Left ventricle myocardium inferior (tissue), 1 donor: Measurements from ENCODE around the gene SPANXN3. TPM values are rescaled to one million over a fixed set of nuclear protein-coding genes. Genes with fewer than 3 reads are reported as not detected.
"Not testable (repeated sequence)": the region's sequence is repeated elsewhere in the genome, so short reads cannot be mapped to it uniquely, and the experiment has no call there.

Experiments used
- DNase-seq: peaks from one replicate; pipeline ENCODE4 v3.0.0-alpha.2; 2020
- H3K27ac ChIP-seq: fragments of 200-600 bp; replicated peaks from 2 replicates; pipeline ENCODE4 v1.8.0; 2021
- H3K27me3 ChIP-seq: fragments of 200-600 bp; 2 replicates; pipeline ENCODE4 v1.8.0; 2021; ENCODE audit warnings: low read depth
- H3K36me3 ChIP-seq: fragments of 200-600 bp; 2 replicates; pipeline ENCODE4 v1.8.0; 2021
- H3K4me1 ChIP-seq: fragments of 200-600 bp; 2 replicates; pipeline ENCODE4 v1.8.0; 2021
- H3K4me3 ChIP-seq: fragments of 200-600 bp; 2 replicates; pipeline ENCODE4 v1.8.0; 2021; ENCODE audit warnings: mild to moderate bottlenecking, moderate library complexity
- H3K9me3 ChIP-seq: fragments of 200-600 bp; replicated peaks from 2 replicates; pipeline ENCODE4 v1.8.0; 2021
- intact Hi-C: fragments of 100-400 bp; cut with micrococcal nuclease; formaldehyde crosslinking; loops from one replicate; pipeline ENCODE4 v1.11.0; 2022
- long read RNA-seq: library from polyadenylated mRNA; unstranded; transcript quantifications from one replicate; pipeline ENCODE4 v2.0.0, GENCODE V29; 2021
- total RNA-seq: library from RNA; stranded (reverse); fragmentation: NEBNext Ultra II Directional; extraction: Animal tissue kit (Norgen Biotek cat#: 25700); gene quantifications from one replicate; pipeline ENCODE4 v1.2.1, GENCODE V29; 2021
- TF ChIP-seq, protein P1 (sequence below): fragments of 200-600 bp; IDR thresholded peaks from 2 replicates; pipeline ENCODE4 v1.8.0; 2021; ENCODE audit warnings: antibody characterized with exemption, mild to moderate bottlenecking, borderline replicate concordance
- donor health status: DM: no; HTN: yes; CAD: no; lungs with severe emphysema.

SPANXN3 gene, protein sequence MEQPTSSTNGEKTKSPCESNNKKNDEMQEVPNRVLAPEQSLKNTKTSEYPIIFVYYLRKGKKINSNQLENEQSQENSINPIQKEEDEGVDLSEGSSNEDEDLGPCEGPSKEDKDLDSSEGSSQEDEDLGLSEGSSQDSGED
- not detected for total RNA-seq
- long read RNA-seq, result 0 reads

DNA sequence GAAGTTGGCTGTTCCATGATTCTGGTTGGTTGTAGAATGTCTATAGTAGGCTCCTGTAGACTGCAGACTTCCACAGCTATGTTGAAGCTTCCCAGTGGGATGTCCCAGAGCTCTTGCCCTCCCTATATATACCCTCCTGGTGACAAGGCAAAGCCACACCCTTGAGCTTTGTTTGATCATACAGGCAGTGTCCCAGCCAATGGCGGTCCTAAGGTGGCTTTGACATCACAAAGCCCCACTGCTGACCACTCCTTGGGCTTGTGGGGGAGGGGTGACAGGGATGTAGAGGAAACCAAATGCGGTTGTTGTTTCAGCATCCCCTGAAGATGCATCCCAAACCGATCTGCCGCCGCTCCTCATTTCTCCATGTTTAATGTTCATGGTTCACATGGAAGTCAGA, at the start of gene SPANXN3:
SPANXN3 (minus strand) TSS at position 101 of the 400 bp plus-strand sequence; CDS start at position 17, 84 bp downstream.
- H3K4me3 ChIP-seq, H3K4me1 ChIP-seq, intact Hi-C loops, H3K36me3 ChIP-seq, H3K9me3 ChIP-seq, H3K27me3 ChIP-seq, DNase-seq, H3K27ac ChIP-seq: not testable (repeated sequence)

DNA sequence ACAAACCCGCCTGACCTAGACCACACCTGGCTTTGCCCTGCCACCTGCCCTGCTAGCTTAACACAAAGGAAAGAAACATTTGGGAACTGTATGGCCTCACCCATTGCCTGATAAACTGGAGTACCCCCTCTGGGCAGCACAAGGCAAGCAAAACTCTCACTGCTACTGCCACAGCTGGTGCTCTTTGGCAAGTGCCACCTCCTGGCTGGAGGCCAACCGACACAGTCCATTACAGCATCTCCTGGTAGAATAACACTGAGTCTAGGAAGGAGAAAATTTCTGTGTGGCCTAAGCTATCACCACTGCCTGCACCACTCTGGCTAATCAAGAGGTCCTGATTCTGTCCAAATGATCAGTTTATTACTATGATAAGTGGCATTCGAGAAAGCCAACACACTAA, 18.9 kb upstream of the SPANXN3 start:
- Histone ChIP-seq H3K36me3 (no peaks in the 10 kb centered on the region), H3K4me3 (no peak overlapping the region), H3K27ac (no peak overlapping the region), H3K4me1 (no peaks in the 10 kb centered on the region), H3K9me3 (no peaks in the 10 kb centered on the region), H3K27me3 (no peaks in the 10 kb centered on the region)
- intact Hi-C loops, result no loop called here
- DNase-seq, result no peak
- TF ChIP-seq, protein P1, sequence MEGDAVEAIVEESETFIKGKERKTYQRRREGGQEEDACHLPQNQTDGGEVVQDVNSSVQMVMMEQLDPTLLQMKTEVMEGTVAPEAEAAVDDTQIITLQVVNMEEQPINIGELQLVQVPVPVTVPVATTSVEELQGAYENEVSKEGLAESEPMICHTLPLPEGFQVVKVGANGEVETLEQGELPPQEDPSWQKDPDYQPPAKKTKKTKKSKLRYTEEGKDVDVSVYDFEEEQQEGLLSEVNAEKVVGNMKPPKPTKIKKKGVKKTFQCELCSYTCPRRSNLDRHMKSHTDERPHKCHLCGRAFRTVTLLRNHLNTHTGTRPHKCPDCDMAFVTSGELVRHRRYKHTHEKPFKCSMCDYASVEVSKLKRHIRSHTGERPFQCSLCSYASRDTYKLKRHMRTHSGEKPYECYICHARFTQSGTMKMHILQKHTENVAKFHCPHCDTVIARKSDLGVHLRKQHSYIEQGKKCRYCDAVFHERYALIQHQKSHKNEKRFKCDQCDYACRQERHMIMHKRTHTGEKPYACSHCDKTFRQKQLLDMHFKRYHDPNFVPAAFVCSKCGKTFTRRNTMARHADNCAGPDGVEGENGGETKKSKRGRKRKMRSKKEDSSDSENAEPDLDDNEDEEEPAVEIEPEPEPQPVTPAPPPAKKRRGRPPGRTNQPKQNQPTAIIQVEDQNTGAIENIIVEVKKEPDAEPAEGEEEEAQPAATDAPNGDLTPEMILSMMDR, result no peak

DNA sequence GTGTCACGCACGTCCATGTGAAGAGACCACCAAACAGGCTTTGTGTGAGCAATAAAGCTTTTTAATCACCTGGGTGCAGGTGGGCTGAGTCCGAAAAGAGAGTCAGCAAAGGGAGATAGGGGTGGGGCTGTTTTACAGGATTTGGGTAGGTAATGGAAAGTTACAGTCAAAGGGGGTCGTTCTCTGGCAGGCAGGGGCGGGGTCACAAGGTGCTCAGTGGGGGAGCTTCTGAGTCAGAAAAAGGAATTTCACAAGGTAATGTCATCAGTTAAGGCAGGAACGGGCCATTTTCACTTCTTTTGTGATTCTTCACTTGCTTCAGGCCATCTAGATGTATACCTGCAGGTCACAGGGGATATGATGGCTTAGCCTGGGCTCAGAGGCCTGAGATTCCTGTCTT, 15.1 kb downstream of the SPANXN3 start:
- DNase-seq, intact Hi-C loops, H3K4me1 ChIP-seq, H3K27ac ChIP-seq, H3K9me3 ChIP-seq, H3K36me3 ChIP-seq, H3K27me3 ChIP-seq, H3K4me3 ChIP-seq: not testable (repeated sequence)

DNA sequence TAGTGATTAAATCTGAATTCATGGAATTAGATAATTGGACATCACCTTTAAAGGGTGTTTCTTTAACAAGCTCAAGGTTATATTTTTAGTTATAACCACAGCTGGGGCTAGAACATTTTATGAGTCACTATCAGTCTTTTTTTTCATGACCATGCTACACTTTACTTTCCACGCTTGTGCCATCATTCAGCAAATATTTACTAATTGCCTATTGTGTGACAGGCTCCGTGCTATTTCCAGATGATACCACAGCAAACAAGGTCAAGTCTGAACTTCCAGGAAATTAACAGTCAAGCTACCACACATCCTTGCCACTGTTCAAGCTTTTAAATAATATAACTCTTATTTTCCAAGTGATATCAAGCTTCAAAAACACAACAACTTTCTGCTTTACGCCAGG, 16.5 kb downstream of the SPANXN3 start:
- no peaks in the 10 kb centered on the region for H3K36me3 ChIP-seq
- no peaks in the 10 kb centered on the region for H3K9me3 ChIP-seq
- TF ChIP-seq, protein P1, result no peak
- H3K27ac ChIP-seq, result no peak overlapping the region
- H3K4me3 ChIP-seq, result no peak overlapping the region
- no peaks in the 10 kb centered on the region for H3K4me1 ChIP-seq
- DNase-seq, result no peak
- intact Hi-C loops, result no loop called here
- no peaks in the 10 kb centered on the region for H3K27me3 ChIP-seq

DNA sequence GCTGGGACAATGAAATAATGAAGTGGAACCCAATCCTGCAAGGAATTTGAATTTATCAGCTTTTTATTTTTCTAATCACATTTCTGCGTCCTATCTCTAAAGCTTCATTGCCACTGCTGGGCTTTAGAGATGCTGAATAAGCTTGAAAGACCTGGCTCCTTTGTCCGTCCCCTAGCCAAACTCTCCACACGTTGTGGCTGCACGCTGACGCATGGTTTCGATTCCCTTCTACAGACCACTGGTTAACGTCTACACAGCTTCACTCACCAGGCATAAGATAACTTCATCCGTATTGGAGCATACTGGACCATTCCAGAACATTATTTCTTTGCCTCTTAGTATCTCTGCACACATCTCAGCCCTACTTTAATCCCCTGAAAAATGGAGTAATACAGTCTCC, 31.2 kb downstream of the SPANXN3 start:
- Histone ChIP-seq H3K27me3 (no peaks in the 10 kb centered on the region), H3K4me3 (no peak overlapping the region), H3K36me3 (no peaks in the 10 kb centered on the region), H3K4me1 (no peaks in the 10 kb centered on the region), H3K9me3 (no peaks in the 10 kb centered on the region), H3K27ac (no peak overlapping the region)
- intact Hi-C loops, result no loop called here
- DNase-seq, result no peak
- TF ChIP-seq, protein P1, result no peak

DNA sequence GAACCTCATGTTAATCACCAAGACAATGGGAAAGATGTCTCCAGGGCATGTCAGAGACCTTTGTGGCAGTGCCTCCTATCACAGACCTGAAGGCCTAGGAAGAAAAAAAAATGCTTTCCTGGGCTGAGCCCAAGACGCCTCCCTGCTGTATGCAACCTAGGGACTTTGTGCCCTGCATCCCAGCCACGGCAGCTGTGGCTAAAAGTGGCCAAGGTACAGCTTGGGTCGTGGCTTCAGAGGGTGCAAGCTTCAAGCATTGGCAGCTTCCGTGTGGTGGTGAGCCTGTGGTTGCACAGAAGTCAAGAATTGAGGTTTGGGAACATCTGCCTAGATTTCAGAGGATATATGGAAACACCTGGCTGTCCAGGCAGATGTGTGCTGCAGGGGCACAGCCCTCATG, 40.5 kb downstream of the SPANXN3 start:
- no peak overlapping the region for H3K27ac ChIP-seq
- H3K36me3 ChIP-seq, result no peaks in the 10 kb centered on the region
- no peak overlapping the region for H3K4me3 ChIP-seq
- no peaks in the 10 kb centered on the region for H3K9me3 ChIP-seq
- TF ChIP-seq, protein P1, result no peak
- H3K27me3 ChIP-seq, result no peaks in the 10 kb centered on the region
- intact Hi-C loops, result no loop called here
- no peaks in the 10 kb centered on the region for H3K4me1 ChIP-seq
- no peak for DNase-seq
